ENCODE results near the gene ZNF266. TPM values are rescaled to one million over a fixed set of nuclear protein-coding genes. Genes with fewer than 3 reads are reported as not detected.

The ZNF266 gene
- total and polyA plus RNA-seq, 2 of the 13 experiments (the other 11 are each of a cell fraction or from before 2014, with no cell fraction given) = 19.8 to 20.8 TPM

DNA sequence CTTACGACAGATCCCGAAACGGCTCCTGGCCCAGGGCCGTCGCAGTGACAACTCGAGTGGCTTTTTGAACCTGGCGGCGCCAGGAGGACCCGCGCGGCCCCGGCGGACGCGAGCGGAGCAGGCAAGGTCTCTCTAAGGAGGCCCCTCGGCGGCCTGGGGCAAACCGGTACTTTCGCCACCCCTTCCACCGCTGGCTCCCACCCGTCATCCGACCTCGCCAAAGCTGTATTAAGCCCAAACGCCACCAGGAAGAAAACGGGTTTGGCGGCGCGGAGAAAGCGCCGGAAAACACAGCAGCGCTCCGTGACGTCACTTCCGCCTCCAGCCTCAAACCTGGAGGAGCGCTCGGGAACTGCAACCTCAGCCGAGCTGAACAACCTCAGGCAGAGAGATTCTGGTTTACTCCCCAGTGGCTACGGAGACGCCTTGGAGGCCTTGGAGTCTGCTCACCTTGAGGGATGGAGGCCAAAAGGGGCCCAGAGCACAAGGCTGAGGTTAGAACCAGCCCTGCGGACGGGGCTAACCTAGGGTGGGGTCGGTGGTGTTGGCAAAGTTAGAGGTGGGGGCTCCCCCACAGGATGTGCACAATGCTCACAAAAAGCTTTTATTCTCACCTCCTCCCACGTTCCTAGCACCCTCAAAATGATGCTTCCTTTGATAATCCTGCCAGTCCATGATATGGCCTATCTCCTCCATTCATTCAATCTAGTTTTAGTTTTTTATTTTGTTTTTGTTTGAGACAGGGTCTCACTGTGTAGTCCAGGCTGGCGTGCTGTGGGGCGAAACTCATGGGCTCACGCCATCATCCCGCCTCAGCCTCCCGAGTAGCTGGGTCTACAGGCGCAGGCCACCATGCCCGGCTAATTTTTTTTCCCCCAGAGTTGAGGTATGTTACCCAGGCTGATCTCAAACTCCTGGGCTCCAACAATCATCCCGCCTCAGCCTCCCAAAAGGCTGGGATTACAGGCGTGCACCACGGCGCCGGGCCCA lies at the start of gene ZNF266 (continued):
- TF ChIP-seq SAFB2 (CRISPR knock-in tag; IDR thresholded peaks at IDR 0.05; ENCODE audit: borderline replicate concordance, low read depth) (peak; percentile 21; the same call in 1 of the 2 replicates), NR2F1 (CRISPR knock-in tag; IDR thresholded peaks at IDR 0.05) (no peak), MBD4 (IDR thresholded peaks at IDR 0.05; ENCODE audit: borderline replicate concordance, low read length) (no peak), RBM39 (IDR thresholded peaks at IDR 0.05; ENCODE audit: low read depth, low read length, poor library complexity, severe bottlenecking) (no peak), ZNF670 (CRISPR knock-in tag; IDR thresholded peaks at IDR 0.05; ENCODE audit: borderline replicate concordance) (peak; percentile 55; the same call in 1 of the 2 replicates), ZNF101 (CRISPR knock-in tag; IDR thresholded peaks at IDR 0.05; ENCODE audit: borderline replicate concordance, low read depth) (no peak), ZNF207 (IDR thresholded peaks at IDR 0.05; ENCODE audit: borderline replicate concordance) (no peak), ZNF572 (CRISPR knock-in tag; IDR thresholded peaks at IDR 0.05) (no peak), TP53 (CRISPR knock-in tag; conservative IDR thresholded peaks at IDR 0.05) (no peak), POLR2A (IDR thresholded peaks at IDR 0.05; ENCODE audit: insufficient read depth in 1 of 2, low read depth in 2 of 2, low read length in 2 of 2) (peak; percentile 65 to 79), NONO (IDR thresholded peaks at IDR 0.05) (no peak), NONO (CRISPR knock-in tag; conservative IDR thresholded peaks at IDR 0.05) (no peak; the same call in 1 of the 2 replicates), YEATS2 (CRISPR knock-in tag; IDR thresholded peaks at IDR 0.05; ENCODE audit: borderline replicate concordance) (peak; percentile 78), IRF2 (CRISPR knock-in tag; IDR thresholded peaks at IDR 0.05) (peak; percentile 85), NFE2 (CRISPR knock-in tag; IDR thresholded peaks at IDR 0.05) (no peak), U2AF2 (IDR thresholded peaks at IDR 0.05; ENCODE audit: low read depth, low read length) (no peak), FOSL1 (CRISPR knock-in tag; IDR thresholded peaks at IDR 0.05; ENCODE audit: borderline replicate concordance) (no peak), ZNF124 (CRISPR knock-in tag; IDR thresholded peaks at IDR 0.05) (0 out of 2 replicates have a peak, but pooled peaks have one; percentile 21)
- TF ChIP-seq, protein P1, sequence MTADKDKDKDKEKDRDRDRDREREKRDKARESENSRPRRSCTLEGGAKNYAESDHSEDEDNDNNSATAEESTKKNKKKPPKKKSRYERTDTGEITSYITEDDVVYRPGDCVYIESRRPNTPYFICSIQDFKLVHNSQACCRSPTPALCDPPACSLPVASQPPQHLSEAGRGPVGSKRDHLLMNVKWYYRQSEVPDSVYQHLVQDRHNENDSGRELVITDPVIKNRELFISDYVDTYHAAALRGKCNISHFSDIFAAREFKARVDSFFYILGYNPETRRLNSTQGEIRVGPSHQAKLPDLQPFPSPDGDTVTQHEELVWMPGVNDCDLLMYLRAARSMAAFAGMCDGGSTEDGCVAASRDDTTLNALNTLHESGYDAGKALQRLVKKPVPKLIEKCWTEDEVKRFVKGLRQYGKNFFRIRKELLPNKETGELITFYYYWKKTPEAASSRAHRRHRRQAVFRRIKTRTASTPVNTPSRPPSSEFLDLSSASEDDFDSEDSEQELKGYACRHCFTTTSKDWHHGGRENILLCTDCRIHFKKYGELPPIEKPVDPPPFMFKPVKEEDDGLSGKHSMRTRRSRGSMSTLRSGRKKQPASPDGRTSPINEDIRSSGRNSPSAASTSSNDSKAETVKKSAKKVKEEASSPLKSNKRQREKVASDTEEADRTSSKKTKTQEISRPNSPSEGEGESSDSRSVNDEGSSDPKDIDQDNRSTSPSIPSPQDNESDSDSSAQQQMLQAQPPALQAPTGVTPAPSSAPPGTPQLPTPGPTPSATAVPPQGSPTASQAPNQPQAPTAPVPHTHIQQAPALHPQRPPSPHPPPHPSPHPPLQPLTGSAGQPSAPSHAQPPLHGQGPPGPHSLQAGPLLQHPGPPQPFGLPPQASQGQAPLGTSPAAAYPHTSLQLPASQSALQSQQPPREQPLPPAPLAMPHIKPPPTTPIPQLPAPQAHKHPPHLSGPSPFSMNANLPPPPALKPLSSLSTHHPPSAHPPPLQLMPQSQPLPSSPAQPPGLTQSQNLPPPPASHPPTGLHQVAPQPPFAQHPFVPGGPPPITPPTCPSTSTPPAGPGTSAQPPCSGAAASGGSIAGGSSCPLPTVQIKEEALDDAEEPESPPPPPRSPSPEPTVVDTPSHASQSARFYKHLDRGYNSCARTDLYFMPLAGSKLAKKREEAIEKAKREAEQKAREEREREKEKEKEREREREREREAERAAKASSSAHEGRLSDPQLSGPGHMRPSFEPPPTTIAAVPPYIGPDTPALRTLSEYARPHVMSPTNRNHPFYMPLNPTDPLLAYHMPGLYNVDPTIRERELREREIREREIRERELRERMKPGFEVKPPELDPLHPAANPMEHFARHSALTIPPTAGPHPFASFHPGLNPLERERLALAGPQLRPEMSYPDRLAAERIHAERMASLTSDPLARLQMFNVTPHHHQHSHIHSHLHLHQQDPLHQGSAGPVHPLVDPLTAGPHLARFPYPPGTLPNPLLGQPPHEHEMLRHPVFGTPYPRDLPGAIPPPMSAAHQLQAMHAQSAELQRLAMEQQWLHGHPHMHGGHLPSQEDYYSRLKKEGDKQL (CRISPR knock-in tag; IDR thresholded peaks at IDR 0.05; ENCODE audit: low read depth) = no peak
- TF ChIP-seq, protein P2, sequence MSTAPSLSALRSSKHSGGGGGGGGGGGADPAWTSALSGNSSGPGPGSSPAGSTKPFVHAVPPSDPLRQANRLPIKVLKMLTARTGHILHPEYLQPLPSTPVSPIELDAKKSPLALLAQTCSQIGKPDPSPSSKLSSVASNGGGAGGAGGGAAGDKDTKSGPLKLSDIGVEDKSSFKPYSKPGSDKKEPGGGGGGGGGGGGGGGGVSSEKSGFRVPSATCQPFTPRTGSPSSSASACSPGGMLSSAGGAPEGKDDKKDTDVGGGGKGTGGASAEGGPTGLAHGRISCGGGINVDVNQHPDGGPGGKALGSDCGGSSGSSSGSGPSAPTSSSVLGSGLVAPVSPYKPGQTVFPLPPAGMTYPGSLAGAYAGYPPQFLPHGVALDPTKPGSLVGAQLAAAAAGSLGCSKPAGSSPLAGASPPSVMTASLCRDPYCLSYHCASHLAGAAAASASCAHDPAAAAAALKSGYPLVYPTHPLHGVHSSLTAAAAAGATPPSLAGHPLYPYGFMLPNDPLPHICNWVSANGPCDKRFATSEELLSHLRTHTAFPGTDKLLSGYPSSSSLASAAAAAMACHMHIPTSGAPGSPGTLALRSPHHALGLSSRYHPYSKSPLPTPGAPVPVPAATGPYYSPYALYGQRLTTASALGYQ (CRISPR knock-in tag; IDR thresholded peaks at IDR 0.05) = no peak
- TF ChIP-seq, protein P3, sequence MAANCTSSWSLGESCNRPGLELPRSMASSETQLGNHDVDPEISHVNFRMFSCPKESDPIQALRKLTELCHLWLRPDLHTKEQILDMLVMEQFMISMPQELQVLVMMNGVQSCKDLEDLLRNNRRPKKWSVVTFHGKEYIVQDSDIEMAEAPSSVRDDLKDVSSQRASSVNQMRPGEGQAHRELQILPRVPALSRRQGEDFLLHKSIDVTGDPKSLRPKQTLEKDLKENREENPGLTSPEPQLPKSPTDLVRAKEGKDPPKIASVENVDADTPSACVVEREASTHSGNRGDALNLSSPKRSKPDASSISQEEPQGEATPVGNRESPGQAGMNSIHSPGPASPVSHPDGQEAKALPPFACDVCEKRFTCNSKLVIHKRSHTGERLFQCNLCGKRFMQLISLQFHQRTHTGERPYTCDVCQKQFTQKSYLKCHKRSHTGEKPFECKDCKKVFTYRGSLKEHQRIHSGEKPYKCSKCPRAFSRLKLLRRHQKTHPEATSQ (CRISPR knock-in tag; IDR thresholded peaks at IDR 0.05; ENCODE audit: borderline replicate concordance) = no peak
